PC-3 (cell line): Measurements from ENCODE around the gene ARHGAP15. TPM values are rescaled to one million over a fixed set of nuclear protein-coding genes. Genes with fewer than 3 reads are reported as not detected.

Experiments used
- ATAC-seq: fragments of 200-7000 bp; cut with Tn5 transposase; 2 replicates; pipeline ENCODE4 v1.9.1; 2020; ENCODE audit warnings: mild to moderate bottlenecking, moderate library complexity
- BruUV-seq: library from RNA; stranded (reverse); fragments of 400-500 nt; replicated peaks from 2 replicates; lab custom pipeline; 2021; lab: Mats Ljungman, UMichigan
- CTCF ChIA-PET: fragments of 300-600 bp; sonication (Branson Sonifier 250); formaldehyde crosslinking; loops from one replicate; lab custom pipeline; 2022; ENCODE audit warnings: antibody characterized with exemption; lab: Charles Lee
- POLR2A ChIA-PET: fragments of 300-600 bp; sonication (Branson Sonifier 250); formaldehyde crosslinking; loops from one replicate; lab custom pipeline; 2022; ENCODE audit warnings: antibody characterized with exemption; ENCODE audit not compliant: unreplicated experiment; lab: Charles Lee
- DNase-seq: peaks from one replicate; pipeline ENCODE4 v3.0.0-alpha.2; 2015
- H2AFZ ChIP-seq: fragments of 300-600 bp; sonication (generic); 2 replicates; pipeline ENCODE4 v1.6.0; 2016; ENCODE audit warnings: antibody characterized with exemption, low read length
- H3F3A ChIP-seq: fragments of 300-600 bp; sonication (generic); one replicate; pipeline ENCODE4 v1.6.0; 2017; ENCODE audit warnings: antibody characterized with exemption, low read length, control low read depth, mild to moderate bottlenecking; ENCODE audit not compliant: unreplicated experiment
- H3K27ac ChIP-seq: fragments of 300-600 bp; sonication (generic); 2 replicates; pipeline ENCODE4 v1.5.1; 2016; ENCODE audit warnings: mild to moderate bottlenecking, low read length
- H3K27me3 ChIP-seq: fragments of 300-600 bp; sonication (generic); 2 replicates; pipeline ENCODE4 v1.6.1; 2016; ENCODE audit warnings: low read length, mixed read lengths
- H3K36me3 ChIP-seq: fragments of 300-600 bp; sonication (generic); 2 replicates; pipeline ENCODE4 v1.6.1; 2016; ENCODE audit warnings: low read depth, mixed run types, low read length, mixed read lengths
- H3K4me1 ChIP-seq: fragments of 300-600 bp; sonication (generic); 2 replicates; pipeline ENCODE4 v1.5.1; 2016; ENCODE audit warnings: low read length; ENCODE audit not compliant: insufficient read depth
- H3K4me2 ChIP-seq: fragments of 300-600 bp; sonication (generic); 2 replicates; pipeline ENCODE4 v1.6.0; 2016; ENCODE audit warnings: low read length
- H3K4me3 ChIP-seq: fragments of 300-600 bp; sonication (generic); 2 replicates; pipeline ENCODE4 v1.5.1; 2016; ENCODE audit warnings: mild to moderate bottlenecking, low read length, mixed read lengths
- H3K79me2 ChIP-seq: fragments of 300-600 bp; sonication (generic); 2 replicates; pipeline ENCODE4 v1.6.1; 2017; ENCODE audit warnings: low read length, mixed read lengths
- H3K9ac ChIP-seq: fragments of 300-600 bp; sonication (generic); 2 replicates; pipeline ENCODE4 v1.6.0; 2016; ENCODE audit warnings: mild to moderate bottlenecking, low read length
- H3K9me2 ChIP-seq: fragments of 300-600 bp; sonication (generic); replicated peaks from 2 replicates; pipeline ENCODE4 v1.6.1; 2016; ENCODE audit warnings: mixed run types, low read length, mixed read lengths
- H3K9me3 ChIP-seq: fragments of 300-600 bp; sonication (generic); 2 replicates; pipeline ENCODE4 v1.6.1; 2016; ENCODE audit warnings: low read length, mixed read lengths
- H4K20me1 ChIP-seq: fragments of 300-600 bp; sonication (generic); 2 replicates; pipeline ENCODE4 v1.6.1; 2016; ENCODE audit warnings: low read length, mixed read lengths
- CTCF ChIP-seq: fragments of 300-600 bp; sonication (generic); conservative IDR thresholded peaks from 2 replicates; pipeline ENCODE4 v1.5.1; 2017; ENCODE audit warnings: antibody characterized with exemption, low read depth, mild to moderate bottlenecking, low read length
- EZH2 ChIP-seq: fragments of 300-600 bp; sonication (generic); IDR thresholded peaks from one replicate; pipeline ENCODE4 v1.6.1; 2017; ENCODE audit warnings: antibody characterized with exemption, mild to moderate bottlenecking, low read length; ENCODE audit not compliant: unreplicated experiment
- EZH2phosphoT487 ChIP-seq: fragments of 300-600 bp; sonication (generic); IDR thresholded peaks from 2 replicates; pipeline ENCODE4 v1.6.1; 2018; ENCODE audit warnings: mild to moderate bottlenecking, antibody characterized with exemption, low read length, borderline replicate concordance
- intact Hi-C: fragments of 100-400 bp; cut with micrococcal nuclease; formaldehyde crosslinking; loops from 2 replicates; pipeline ENCODE4 v1.9.0; 2023
- total RNA-seq: library from RNA; depleted of rRNA; stranded (reverse); fragments of >200 nt; gene quantifications from 2 replicates; pipeline ENCODE4 v1.2.3, GENCODE V29; 2014

Gene ARHGAP15
- total RNA-seq, 1 experiment from 2014 or later = not detected

DNA sequence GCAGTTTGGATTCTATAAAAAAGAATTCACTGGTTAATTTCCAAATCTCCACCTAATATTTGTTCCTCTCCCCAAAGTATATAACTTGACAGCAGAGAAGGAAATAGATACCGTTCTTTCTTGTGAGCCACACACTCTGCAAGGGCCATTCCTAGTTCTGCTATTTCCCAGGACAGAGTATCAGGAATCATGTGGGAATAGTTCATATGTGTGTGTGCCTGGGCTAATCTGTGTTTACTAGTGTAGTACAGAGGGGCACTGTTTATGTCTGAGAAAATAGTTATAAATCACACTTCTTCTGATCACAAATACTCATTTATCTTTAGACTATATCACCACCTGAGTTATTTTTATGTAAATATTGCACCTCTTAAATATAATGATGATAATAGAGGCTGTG, 296.7 kb downstream of the ARHGAP15 start:
- H3K4me1 ChIP-seq = peaks cover 30% of the 10 kb centered on the region
- H2AFZ ChIP-seq = no peak overlapping the region
- H3K27me3 ChIP-seq = no peaks in the 10 kb centered on the region
- ATAC-seq (no peak; the same call in 1 of the 2 replicates), DNase-seq (no peak)
- H3K9ac ChIP-seq = no peak overlapping the region
- no peaks in the 10 kb centered on the region for H3K9me2 ChIP-seq
- no peaks in the 10 kb centered on the region for H3K79me2 ChIP-seq
- intact Hi-C loops = no loop called here
- BruUV-seq = no TSS peak
- H3K4me3 ChIP-seq = no peak overlapping the region
- H3K9me3 ChIP-seq = no peaks in the 10 kb centered on the region
- ChIA-PET CTCF (no interaction called here), POLR2A (no interaction called here)
- H4K20me1 ChIP-seq = no peaks in the 10 kb centered on the region
- no peak overlapping the region for H3K4me2 ChIP-seq
- H3K27ac ChIP-seq = no peak overlapping the region
- no peaks in the 10 kb centered on the region for H3K36me3 ChIP-seq
- no peak for TF ChIP-seq CTCF
- no peak for TF ChIP-seq EZH2
- no peak for TF ChIP-seq EZH2phosphoT487
- H3F3A ChIP-seq = no peaks in the 10 kb centered on the region

GRCh38 chr2:143426296-143426695, 297.1 kb downstream of the ARHGAP15 start:
- intact Hi-C loops = no loop called here
- DNase-seq = peak; percentile 76

More at GRCh38 chr2:143426296-143426695, 297.1 kb downstream of the ARHGAP15 start:
- 0 out of 2 replicates have a peak overlapping the region, but pooled peaks have one; percentile 19 for H2AFZ ChIP-seq
- ChIA-PET CTCF (no interaction called here), POLR2A (no interaction called here)
- no peaks in the 10 kb centered on the region for H4K20me1 ChIP-seq
- H3K4me2 ChIP-seq = peak overlapping the region; percentile 26; the same call in 1 of the 2 replicates
- H3K4me3 ChIP-seq = no peak overlapping the region
- peaks cover 34% of the 10 kb centered on the region for H3K4me1 ChIP-seq
- H3K79me2 ChIP-seq = no peaks in the 10 kb centered on the region
- peak; percentile 90 for ATAC-seq
- no peaks in the 10 kb centered on the region for H3K9me2 ChIP-seq
- H3K36me3 ChIP-seq = no peaks in the 10 kb centered on the region
- no peak overlapping the region for H3K27ac ChIP-seq
- no TSS peak for BruUV-seq
- H3K9ac ChIP-seq = no peak overlapping the region
- H3F3A ChIP-seq = no peaks in the 10 kb centered on the region
- no peaks in the 10 kb centered on the region for H3K27me3 ChIP-seq
- no peaks in the 10 kb centered on the region for H3K9me3 ChIP-seq
- TF ChIP-seq CTCF = no peak
- no peak for TF ChIP-seq EZH2phosphoT487
- no peak for TF ChIP-seq EZH2
